Measurements from ENCODE around the gene CLEC16A. TPM values are rescaled to one million over a fixed set of nuclear protein-coding genes. Genes with fewer than 3 reads are reported as not detected.

The CLEC16A gene
- total RNA-seq, 1 donor from 2014 or later = 15.8 TPM

DNA sequence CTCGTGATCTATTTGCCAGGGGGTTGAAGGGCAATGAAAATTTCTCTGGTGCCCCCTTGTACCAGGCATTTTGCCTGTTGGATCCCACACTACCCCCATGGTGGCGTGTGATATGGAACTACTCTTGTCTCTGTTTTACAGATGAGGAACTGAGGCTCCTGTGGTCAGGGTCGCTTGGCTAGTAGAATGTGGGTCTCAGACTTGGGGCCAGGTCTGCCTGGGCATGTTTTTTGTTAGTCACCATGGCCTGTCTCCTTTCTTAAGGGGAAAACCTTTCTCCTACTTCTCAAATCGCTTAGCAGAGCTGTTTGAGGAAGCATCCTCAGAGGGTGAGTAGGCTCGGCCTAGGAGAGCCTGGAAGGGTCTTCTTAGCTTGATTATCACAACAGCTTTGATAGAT is 51.2 kb downstream of the CLEC16A start:
- FAIRE-seq (no peak), DNase-seq (ENCODE audit: low read depth) (peak; percentile 69)
- Histone ChIP-seq H3K36me3 (ENCODE audit: control insufficient read depth, insufficient read depth, low read length) (peaks cover 3% of the 10 kb centered on the region), H3K4me3 (ENCODE audit: low read depth, low read length) (no peak overlapping the region), H3K27me3 (ENCODE audit: control insufficient read depth, insufficient read depth, low read length) (no peaks in the 10 kb centered on the region)
- TF ChIP-seq, protein P1, sequence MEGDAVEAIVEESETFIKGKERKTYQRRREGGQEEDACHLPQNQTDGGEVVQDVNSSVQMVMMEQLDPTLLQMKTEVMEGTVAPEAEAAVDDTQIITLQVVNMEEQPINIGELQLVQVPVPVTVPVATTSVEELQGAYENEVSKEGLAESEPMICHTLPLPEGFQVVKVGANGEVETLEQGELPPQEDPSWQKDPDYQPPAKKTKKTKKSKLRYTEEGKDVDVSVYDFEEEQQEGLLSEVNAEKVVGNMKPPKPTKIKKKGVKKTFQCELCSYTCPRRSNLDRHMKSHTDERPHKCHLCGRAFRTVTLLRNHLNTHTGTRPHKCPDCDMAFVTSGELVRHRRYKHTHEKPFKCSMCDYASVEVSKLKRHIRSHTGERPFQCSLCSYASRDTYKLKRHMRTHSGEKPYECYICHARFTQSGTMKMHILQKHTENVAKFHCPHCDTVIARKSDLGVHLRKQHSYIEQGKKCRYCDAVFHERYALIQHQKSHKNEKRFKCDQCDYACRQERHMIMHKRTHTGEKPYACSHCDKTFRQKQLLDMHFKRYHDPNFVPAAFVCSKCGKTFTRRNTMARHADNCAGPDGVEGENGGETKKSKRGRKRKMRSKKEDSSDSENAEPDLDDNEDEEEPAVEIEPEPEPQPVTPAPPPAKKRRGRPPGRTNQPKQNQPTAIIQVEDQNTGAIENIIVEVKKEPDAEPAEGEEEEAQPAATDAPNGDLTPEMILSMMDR (IDR thresholded peaks at IDR 0.05; ENCODE audit: insufficient read depth, low read length, severe bottlenecking) = no peak

DNA sequence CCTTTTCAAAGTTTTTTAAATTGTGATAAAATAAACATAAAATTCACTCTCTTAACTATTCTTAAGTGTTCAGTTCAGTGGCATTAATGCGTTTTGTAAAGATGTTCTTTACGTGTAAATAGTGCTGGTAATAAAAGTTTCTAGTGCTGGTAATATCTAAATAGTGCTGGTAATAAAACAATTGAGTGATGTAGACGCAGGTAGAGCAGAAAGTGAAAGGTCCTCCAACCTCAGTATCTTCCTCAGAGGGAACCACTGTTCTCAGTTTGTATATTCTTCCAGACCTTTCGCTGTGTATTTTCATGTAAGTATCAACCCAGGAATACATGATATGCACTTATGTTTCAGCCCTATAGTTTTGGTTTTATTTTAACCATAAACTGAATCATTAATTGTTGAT is 53.1 kb downstream of the CLEC16A start:
- TF ChIP-seq, protein P1 (IDR thresholded peaks at IDR 0.05; ENCODE audit: insufficient read depth, low read length, severe bottlenecking) = no peak
- no peaks in the 10 kb centered on the region for H3K27me3 ChIP-seq (ENCODE audit: control insufficient read depth, insufficient read depth, low read length)
- peaks cover 3% of the 10 kb centered on the region for H3K36me3 ChIP-seq (ENCODE audit: control insufficient read depth, insufficient read depth, low read length)
- DNase-seq (ENCODE audit: low read depth) (no peak), FAIRE-seq (no peak)
- H3K4me3 ChIP-seq (ENCODE audit: low read depth, low read length) = no peak overlapping the region

DNA sequence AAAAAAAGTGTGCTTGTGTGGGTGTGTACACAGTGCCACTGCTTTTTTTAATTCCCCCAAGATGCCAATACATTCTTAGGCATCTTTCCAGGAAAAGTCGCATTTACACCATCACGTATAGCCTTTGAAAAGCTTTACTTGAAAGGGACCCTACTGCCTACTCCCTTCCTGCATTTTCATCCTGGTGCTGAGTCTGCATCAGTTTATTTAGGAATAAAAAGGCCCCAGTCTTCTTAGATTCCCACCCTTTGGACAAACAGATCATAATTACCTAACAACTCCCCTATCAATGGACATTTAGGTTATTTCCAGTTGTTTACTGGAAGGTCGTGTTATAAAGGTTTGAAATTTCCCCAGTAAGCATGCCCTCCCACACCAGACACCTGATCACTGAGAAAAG is 54.9 kb downstream of the CLEC16A start:
- peaks cover 11% of the 10 kb centered on the region for H3K36me3 ChIP-seq (ENCODE audit: control insufficient read depth, insufficient read depth, low read length)
- no peak overlapping the region for H3K4me3 ChIP-seq (ENCODE audit: low read depth, low read length)
- H3K27me3 ChIP-seq (ENCODE audit: control insufficient read depth, insufficient read depth, low read length) = no peaks in the 10 kb centered on the region
- DNase-seq (ENCODE audit: low read depth) (no peak), FAIRE-seq (no peak)
- TF ChIP-seq, protein P1 (IDR thresholded peaks at IDR 0.05; ENCODE audit: insufficient read depth, low read length, severe bottlenecking) = no peak

DNA sequence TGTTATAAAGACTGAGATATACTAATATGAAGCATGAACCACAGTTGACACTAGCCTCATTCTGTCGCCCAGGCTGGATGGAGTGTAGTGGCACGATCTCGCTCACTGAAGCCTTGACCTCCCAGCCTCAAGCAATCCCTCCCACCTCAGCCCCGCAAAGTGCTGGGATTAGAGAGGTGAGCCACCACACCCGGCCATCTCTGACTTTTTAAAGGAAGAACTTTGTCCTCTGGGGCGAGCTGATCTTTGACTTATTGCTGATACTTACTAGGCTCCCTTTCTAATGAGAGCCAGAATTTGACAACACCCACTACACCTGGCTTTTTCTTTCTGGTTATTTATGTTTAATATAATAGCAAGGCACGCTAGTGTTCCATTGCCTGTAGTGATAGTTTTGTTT is 57.2 kb downstream of the CLEC16A start:
- no peak for DNase-seq (ENCODE audit: low read depth)
- TF ChIP-seq, protein P1 (IDR thresholded peaks at IDR 0.05; ENCODE audit: insufficient read depth, low read length, severe bottlenecking) = no peak
- no peak for FAIRE-seq
- peaks cover 8% of the 10 kb centered on the region for H3K36me3 ChIP-seq (ENCODE audit: control insufficient read depth, insufficient read depth, low read length)
- H3K4me3 ChIP-seq (ENCODE audit: low read depth, low read length) = no peak overlapping the region
- no peaks in the 10 kb centered on the region for H3K27me3 ChIP-seq (ENCODE audit: control insufficient read depth, insufficient read depth, low read length)

DNA sequence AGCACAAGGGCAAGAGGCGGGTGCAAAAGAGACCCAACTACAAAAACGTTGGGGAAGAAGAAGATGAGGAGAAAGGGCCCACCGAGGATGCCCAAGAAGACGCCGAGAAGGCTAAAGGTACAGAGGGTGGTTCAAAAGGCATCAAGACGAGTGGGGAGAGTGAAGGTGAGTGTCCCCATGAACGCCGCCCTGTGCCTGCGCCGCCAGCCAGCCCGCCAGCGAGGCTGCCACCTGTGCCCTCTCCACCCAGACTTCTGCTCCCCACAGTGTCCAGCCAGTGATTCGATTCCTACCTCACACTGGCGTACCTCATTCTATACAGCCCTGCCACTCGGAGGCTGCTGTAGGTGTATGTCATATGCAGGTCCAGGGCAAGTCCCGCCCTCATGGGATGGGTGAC is 58.8 kb downstream of the CLEC16A start:
- no peak overlapping the region for H3K4me3 ChIP-seq (ENCODE audit: low read depth, low read length)
- TF ChIP-seq, protein P1 (IDR thresholded peaks at IDR 0.05; ENCODE audit: insufficient read depth, low read length, severe bottlenecking) = no peak
- FAIRE-seq (no peak), DNase-seq (ENCODE audit: low read depth) (no peak)
- H3K27me3 ChIP-seq (ENCODE audit: control insufficient read depth, insufficient read depth, low read length) = no peaks in the 10 kb centered on the region
- peaks cover 8% of the 10 kb centered on the region for H3K36me3 ChIP-seq (ENCODE audit: control insufficient read depth, insufficient read depth, low read length)

DNA sequence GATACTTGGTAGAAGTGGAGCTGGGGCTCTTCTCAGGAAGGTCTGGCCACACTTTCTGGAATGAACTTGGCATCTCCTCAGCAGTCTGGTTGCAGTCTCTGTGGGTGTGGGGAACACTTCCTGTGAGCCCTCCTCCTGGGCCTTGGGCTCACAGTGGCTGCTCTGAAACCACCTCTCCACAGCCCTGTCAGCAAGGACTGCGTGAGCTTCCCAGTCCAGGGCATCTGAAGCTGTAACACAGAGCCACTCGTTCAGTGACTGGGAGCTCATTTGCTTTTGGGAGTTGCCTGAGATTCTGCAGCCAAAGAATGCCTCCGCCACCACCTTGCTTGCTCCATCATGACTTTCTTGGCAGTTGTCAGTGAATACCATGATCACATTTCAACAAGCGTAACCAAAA is 60.0 kb downstream of the CLEC16A start:
- DNase-seq (ENCODE audit: low read depth) (no peak), FAIRE-seq (no peak)
- Histone ChIP-seq H3K4me3 (ENCODE audit: low read depth, low read length) (no peak overlapping the region), H3K36me3 (ENCODE audit: control insufficient read depth, insufficient read depth, low read length) (peaks cover 8% of the 10 kb centered on the region), H3K27me3 (ENCODE audit: control insufficient read depth, insufficient read depth, low read length) (no peaks in the 10 kb centered on the region)
- TF ChIP-seq, protein P1 (IDR thresholded peaks at IDR 0.05; ENCODE audit: insufficient read depth, low read length, severe bottlenecking) = no peak

All from bronchial epithelial cell (primary cell).